Panc1 (cell line): ENCODE data around the gene BZW1.

Source experiments
- POLR2AphosphoS5 ChIP-seq: IDR thresholded peaks from 2 replicates; pipeline ENCODE4 v1.6.1; 2012; ENCODE audit warnings: mild to moderate bottlenecking, low read depth, low read length, moderate library complexity
- SIN3A ChIP-seq: IDR thresholded peaks from 2 replicates; pipeline ENCODE4 v1.6.1; 2012; ENCODE audit warnings: low read depth, mild to moderate bottlenecking, low read length, moderate library complexity, borderline replicate concordance; ENCODE audit not compliant: insufficient read depth
- TF ChIP-seq, protein P1 (sequence below): fragments of 450-650 bp; IDR thresholded peaks from 2 replicates; pipeline ENCODE4 v1.5.1; 2017; ENCODE audit warnings: mild to moderate bottlenecking
- TF ChIP-seq, protein P2 (sequence below), 2 experiments: IDR thresholded peaks; 2 replicates each; pipeline ENCODE4 v1.6.1; 2011 to 2012; ENCODE audit warnings: low read depth in 2 of 2, control low read depth in 1 of 2, low read length in 1 of 2, mild to moderate bottlenecking in 1 of 2, moderate library complexity in 1 of 2; ENCODE audit not compliant: insufficient read depth in 1 of 2

DNA sequence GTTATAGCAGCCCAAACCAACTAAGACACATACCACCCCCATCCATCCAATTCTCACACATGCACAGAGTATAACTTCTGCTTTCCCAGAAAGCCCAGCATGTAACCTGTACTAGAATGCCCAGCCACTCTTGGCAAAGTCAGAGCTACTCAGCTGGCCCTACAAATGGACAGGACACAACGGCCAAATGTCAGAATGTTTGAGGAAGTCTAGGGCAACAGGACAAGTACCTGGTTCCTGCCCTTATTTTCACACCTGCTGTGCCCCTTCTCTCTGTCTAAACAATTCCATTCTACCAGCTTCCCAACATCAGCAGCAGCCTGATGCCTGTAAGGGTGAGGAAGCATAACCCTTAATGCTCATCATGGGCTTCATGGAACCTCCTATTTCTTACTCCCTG lies 15.1 kb upstream of the BZW1 start:
- TF ChIP-seq, protein P1, sequence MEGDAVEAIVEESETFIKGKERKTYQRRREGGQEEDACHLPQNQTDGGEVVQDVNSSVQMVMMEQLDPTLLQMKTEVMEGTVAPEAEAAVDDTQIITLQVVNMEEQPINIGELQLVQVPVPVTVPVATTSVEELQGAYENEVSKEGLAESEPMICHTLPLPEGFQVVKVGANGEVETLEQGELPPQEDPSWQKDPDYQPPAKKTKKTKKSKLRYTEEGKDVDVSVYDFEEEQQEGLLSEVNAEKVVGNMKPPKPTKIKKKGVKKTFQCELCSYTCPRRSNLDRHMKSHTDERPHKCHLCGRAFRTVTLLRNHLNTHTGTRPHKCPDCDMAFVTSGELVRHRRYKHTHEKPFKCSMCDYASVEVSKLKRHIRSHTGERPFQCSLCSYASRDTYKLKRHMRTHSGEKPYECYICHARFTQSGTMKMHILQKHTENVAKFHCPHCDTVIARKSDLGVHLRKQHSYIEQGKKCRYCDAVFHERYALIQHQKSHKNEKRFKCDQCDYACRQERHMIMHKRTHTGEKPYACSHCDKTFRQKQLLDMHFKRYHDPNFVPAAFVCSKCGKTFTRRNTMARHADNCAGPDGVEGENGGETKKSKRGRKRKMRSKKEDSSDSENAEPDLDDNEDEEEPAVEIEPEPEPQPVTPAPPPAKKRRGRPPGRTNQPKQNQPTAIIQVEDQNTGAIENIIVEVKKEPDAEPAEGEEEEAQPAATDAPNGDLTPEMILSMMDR, result no peak
- TF ChIP-seq SIN3A (no peak), POLR2AphosphoS5 (no peak)
- TF ChIP-seq, protein P2, sequence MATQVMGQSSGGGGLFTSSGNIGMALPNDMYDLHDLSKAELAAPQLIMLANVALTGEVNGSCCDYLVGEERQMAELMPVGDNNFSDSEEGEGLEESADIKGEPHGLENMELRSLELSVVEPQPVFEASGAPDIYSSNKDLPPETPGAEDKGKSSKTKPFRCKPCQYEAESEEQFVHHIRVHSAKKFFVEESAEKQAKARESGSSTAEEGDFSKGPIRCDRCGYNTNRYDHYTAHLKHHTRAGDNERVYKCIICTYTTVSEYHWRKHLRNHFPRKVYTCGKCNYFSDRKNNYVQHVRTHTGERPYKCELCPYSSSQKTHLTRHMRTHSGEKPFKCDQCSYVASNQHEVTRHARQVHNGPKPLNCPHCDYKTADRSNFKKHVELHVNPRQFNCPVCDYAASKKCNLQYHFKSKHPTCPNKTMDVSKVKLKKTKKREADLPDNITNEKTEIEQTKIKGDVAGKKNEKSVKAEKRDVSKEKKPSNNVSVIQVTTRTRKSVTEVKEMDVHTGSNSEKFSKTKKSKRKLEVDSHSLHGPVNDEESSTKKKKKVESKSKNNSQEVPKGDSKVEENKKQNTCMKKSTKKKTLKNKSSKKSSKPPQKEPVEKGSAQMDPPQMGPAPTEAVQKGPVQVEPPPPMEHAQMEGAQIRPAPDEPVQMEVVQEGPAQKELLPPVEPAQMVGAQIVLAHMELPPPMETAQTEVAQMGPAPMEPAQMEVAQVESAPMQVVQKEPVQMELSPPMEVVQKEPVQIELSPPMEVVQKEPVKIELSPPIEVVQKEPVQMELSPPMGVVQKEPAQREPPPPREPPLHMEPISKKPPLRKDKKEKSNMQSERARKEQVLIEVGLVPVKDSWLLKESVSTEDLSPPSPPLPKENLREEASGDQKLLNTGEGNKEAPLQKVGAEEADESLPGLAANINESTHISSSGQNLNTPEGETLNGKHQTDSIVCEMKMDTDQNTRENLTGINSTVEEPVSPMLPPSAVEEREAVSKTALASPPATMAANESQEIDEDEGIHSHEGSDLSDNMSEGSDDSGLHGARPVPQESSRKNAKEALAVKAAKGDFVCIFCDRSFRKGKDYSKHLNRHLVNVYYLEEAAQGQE (IDR thresholded peaks at IDR 0.05; ENCODE audit: insufficient read depth in 1 of 2, low read depth in 2 of 2, low read length in 1 of 2), result no peak
